NCI-H187 treated with DMSO at 0.1 percent for 48 hours (cell line): ENCODE measurements around the gene IP6K1.
"Not testable (repeated sequence)": the region's sequence is repeated elsewhere in the genome, so short reads cannot be mapped to it uniquely, and the experiment has no call there.

Source experiments
- DNase-seq: peaks from one replicate; lab custom pipeline; 2025; lab: John Stamatoyannopoulos, UW

IP6K1 gene

GRCh38 chr3:49688338-49689045, 97.8 kb downstream of the IP6K1 start:
- DNase-seq: not testable (repeated sequence)

- DNase-seq: not testable (repeated sequence)
Observed at GRCh38 chr3:49687424-49687795, 98.9 kb downstream of the IP6K1 start.

GRCh38 chr3:49686769-49687423, 99.4 kb downstream of the IP6K1 start:
- not testable (repeated sequence) for DNase-seq

- not testable (repeated sequence) for DNase-seq
Observed at GRCh38 chr3:49686346-49686745, 100.0 kb downstream of the IP6K1 start.

- DNase-seq: not testable (repeated sequence)
Observed at GRCh38 chr3:49685846-49686245, 100.5 kb downstream of the IP6K1 start.

- DNase-seq: not testable (repeated sequence)
Observed at GRCh38 chr3:49685103-49685502, 101.2 kb downstream of the IP6K1 start.

- not testable (repeated sequence) for DNase-seq
Observed at GRCh38 chr3:49684453-49684852, 101.9 kb downstream of the IP6K1 start.

GRCh38 chr3:49683162-49683561, 103.2 kb downstream of the IP6K1 start:
- no peak for DNase-seq

GRCh38 chr3:49681543-49681942, 104.8 kb downstream of the IP6K1 start:
- no peak for DNase-seq

GRCh38 chr3:49681232-49681522, 105.2 kb downstream of the IP6K1 start:
- DNase-seq: no peak

GRCh38 chr3:49680493-49681231, 105.7 kb downstream of the IP6K1 start:
- no peak for DNase-seq

- DNase-seq: no peak
Observed at GRCh38 chr3:49675912-49676311, 110.4 kb downstream of the IP6K1 start.

- no peak for DNase-seq
Observed at GRCh38 chr3:49674497-49674983, 111.8 kb downstream of the IP6K1 start.
